Mucosa of stomach (tissue), 1 donor: Measurements from ENCODE around the gene NOP10.
"Not testable (repeated sequence)": the region's sequence is repeated elsewhere in the genome, so short reads cannot be mapped to it uniquely, and the experiment has no call there.

Experiments used
- H3K27me3 ChIP-seq: one replicate; pipeline ENCODE4 v1.7.0; 2013; ENCODE audit warnings: mild to moderate bottlenecking, low read length; ENCODE audit not compliant: control insufficient read depth, insufficient read depth
- H3K36me3 ChIP-seq: one replicate; pipeline ENCODE4 v1.7.0; 2013; ENCODE audit warnings: low read length; ENCODE audit not compliant: control insufficient read depth, insufficient read depth
- H3K4me1 ChIP-seq: one replicate; pipeline ENCODE4 v1.7.0; 2013; ENCODE audit warnings: mild to moderate bottlenecking, low read length; ENCODE audit not compliant: control insufficient read depth, insufficient read depth
- H3K4me3 ChIP-seq: one replicate; pipeline ENCODE4 v1.7.0; 2013; ENCODE audit warnings: low read length
- H3K9ac ChIP-seq: one replicate; pipeline ENCODE4 v1.7.0; 2013; ENCODE audit warnings: mild to moderate bottlenecking, low read length, moderate library complexity
- H3K9me3 ChIP-seq: one replicate; pipeline ENCODE4 v1.7.0; 2013; ENCODE audit warnings: mild to moderate bottlenecking, low read length, moderate library complexity; ENCODE audit not compliant: control insufficient read depth
- donor health status: Pancreatic carcinoma.

Gene NOP10

DNA sequence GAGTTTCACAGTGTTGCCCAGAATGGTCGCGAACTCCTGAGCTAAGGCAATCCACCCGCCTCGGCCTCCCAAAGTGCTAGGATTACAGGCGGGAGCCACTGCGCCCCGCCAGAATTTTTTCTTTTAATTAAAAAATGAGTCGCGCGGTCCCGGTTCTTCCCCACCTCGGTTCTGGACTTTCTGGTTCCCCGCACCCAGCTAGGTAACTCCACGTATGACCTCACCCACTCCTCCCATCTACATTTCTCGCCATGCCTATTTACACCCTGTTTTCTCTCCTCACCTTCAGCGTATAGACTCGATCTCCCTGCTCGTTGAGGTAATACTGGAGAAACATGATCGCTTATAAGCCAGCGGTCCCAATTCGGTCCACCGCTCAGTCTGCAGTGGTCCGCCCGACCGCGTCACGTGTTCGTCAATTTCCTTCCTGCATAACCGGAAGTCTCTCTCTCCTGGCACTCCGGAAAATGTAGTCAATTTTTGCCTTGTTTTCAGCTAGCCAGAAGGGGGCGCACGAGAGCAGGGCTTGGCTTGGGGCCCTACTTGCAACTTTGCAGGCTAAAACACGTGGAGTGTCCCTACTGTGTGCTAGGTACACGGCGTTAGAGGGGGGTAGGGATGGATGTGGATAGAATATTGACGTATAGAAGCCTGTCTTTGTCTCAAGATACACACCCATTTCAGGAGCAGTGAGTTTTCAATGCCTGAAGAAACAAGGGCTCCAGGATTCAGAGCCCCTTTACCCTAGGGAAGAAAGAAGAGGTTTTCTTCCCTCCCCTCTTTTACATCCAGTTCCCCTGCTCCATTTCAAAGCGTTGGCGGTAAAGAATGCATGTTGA lies at the start of gene NOP10, which contains the start of gene NUTM1:
NOP10 (minus strand) TSS at position 400 of the 839 bp plus-strand sequence; CDS start at position 337, 63 bp downstream.
NUTM1 (plus strand) TSS at position 579 of the 839 bp plus-strand sequence. CDS start 382 bp downstream, outside the sequence.
- Histone ChIP-seq H3K36me3 (no peaks in the 10 kb centered on the region), H3K4me1 (no peaks in the 10 kb centered on the region), H3K9ac (peak within 1 kb of the TSS; percentile 97), H3K27me3 (no peaks in the 10 kb centered on the region), H3K4me3 (peak within 1 kb of the TSS; percentile 98), H3K9me3 (no peaks in the 10 kb centered on the region)

DNA sequence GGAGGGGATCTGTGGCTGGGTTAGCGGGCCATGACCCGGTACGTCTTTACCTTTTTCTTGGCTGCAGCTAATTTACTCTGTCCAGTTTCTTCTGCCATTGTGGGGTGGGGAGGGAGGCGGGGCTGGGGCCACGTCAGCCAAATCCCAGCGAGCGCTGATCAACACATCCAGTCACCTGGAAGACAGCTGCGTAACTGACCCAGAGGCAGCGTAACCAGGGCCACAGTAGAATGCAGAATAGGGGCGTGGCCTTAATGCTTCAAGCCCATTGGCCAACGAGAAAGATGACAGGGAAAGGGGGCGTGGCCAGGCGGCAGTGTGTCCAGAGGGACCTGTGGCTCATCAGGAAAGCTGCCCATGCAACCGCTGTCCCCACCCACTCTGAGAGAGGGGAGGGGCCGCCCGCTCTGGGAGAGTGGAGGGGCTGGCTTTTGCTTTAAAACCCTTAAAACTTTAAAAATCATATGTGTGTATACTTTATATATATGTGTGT lies 46.7 kb upstream of the NOP10 start:
- H3K27me3 ChIP-seq, H3K9ac ChIP-seq: not testable (repeated sequence)

DNA sequence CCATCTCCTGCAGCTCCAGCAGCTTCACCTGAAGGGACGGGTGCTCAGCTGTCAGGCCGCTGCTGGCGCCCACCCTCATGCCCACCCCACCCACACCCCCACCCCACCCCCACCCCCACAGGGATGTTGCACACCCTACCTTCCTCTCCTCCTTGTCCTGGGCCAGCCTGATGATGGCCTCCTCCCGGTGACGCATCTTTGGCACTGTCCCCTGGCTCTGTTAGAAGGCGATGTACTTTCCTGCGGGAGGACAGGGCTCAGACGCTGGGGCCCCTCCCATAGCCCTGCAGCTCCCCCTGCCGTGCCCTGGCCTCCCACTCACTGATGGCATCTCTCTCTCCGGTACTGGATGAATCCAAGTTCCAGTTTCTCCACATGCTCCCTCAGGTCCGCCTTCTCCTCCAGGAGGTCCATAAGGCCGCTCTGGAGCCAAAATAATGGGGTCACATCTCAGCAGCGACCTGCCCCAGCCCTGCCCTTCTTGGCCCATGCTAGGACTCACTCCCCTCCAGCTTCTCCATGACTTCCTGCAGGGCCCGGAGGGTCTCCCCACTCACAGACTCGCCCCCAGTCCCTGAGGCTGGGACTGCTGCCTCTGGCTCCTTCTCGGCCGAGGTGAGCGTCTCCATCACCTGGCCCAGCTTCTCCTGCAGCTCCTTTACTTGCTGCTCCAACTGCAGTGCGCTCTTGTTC lies 39.0 kb upstream of the NOP10 start:
- not testable (repeated sequence) for H3K9me3 ChIP-seq, H3K36me3 ChIP-seq, H3K4me3 ChIP-seq, H3K27me3 ChIP-seq, H3K4me1 ChIP-seq, H3K9ac ChIP-seq

More for the DNA sequence above, 46.7 kb upstream of the NOP10 start:
- not testable (repeated sequence) for H3K4me3 ChIP-seq, H3K9me3 ChIP-seq, H3K36me3 ChIP-seq, H3K4me1 ChIP-seq

DNA sequence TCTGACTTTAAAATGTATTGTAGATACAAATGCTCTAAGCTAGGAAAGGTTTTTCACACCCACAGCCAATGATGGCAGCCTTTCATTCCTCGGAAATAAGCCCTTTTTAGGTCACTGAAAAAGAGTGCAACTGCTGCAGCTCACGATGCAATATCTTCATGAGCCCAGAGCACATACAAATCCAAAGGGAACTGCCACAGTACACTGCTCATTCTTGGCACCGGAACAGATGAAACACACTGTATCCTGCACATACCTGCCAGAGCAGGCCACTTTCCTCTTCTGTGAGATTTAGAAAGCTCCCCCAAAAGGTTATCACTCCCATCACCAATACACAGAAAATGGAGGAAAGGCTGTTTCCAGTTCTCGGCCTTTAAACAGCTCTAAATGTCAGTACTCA lies 37.6 kb upstream of the NOP10 start:
- not testable (repeated sequence) for H3K9me3 ChIP-seq, H3K4me1 ChIP-seq, H3K36me3 ChIP-seq, H3K27me3 ChIP-seq, H3K4me3 ChIP-seq, H3K9ac ChIP-seq

DNA sequence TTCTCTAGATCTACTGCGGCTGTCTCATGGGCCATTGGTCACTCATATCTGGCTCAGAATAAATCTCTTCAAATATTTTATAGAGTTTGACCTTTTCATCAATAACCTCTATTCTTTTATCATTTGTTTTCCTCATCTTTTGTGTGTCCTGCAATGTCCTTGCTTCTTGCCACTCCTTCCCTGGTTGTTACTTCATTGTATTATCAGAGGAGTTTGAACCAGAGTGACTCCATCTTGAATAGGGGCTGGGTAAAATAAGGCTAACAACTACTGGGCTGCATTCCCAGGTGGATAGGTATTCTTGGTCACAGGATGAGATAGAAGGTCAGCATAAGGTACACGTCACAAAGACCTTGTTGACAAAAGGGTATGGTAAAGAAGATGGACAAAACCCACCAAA lies 33.9 kb upstream of the NOP10 start:
- H3K36me3 ChIP-seq = no peaks in the 10 kb centered on the region
- H3K4me1 ChIP-seq = no peaks in the 10 kb centered on the region
- H3K9me3 ChIP-seq = no peaks in the 10 kb centered on the region
- no peaks in the 10 kb centered on the region for H3K27me3 ChIP-seq
- no peak overlapping the region for H3K4me3 ChIP-seq
- no peak overlapping the region for H3K9ac ChIP-seq

DNA sequence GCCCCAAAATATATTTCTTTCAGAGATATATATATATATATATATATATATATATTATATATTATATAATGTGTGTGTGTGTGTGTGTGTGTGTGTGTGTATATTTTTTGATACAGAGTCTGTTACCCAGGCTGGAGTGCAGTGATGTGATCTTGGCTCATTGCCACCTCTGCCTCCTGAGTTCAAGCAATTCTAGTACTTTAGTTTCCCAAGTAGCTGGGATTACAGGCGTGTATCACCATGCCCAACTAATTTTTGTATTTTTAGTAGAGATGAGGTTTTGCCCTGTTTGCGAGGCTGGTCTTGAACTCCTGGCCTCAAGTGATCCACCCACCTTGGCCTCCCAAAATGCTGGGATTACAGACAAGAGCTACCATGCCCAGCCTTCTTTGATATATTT lies 32.6 kb upstream of the NOP10 start:
- H3K9me3 ChIP-seq, H3K36me3 ChIP-seq, H3K27me3 ChIP-seq, H3K4me3 ChIP-seq, H3K9ac ChIP-seq, H3K4me1 ChIP-seq: not testable (repeated sequence)

DNA sequence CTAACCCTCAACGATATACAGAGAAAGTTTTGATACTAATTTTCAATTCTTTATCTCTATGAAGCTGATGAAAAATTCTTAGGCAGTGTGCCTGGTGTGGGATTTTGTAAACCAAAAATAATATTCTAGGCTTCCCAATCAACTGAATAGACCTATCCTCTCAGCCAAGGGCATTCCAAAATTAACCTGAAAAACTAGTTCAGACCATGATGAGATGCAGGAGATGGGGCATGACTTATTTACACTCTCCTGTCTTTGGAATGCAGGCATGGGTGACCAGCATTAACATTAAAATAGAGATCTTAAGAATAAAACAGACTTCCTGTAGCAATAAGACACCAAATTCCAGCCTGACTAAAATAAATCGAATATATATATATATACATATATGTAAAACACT lies 31.9 kb upstream of the NOP10 start:
- Histone ChIP-seq H3K4me3 (no peak overlapping the region), H3K9ac (no peak overlapping the region)

DNA sequence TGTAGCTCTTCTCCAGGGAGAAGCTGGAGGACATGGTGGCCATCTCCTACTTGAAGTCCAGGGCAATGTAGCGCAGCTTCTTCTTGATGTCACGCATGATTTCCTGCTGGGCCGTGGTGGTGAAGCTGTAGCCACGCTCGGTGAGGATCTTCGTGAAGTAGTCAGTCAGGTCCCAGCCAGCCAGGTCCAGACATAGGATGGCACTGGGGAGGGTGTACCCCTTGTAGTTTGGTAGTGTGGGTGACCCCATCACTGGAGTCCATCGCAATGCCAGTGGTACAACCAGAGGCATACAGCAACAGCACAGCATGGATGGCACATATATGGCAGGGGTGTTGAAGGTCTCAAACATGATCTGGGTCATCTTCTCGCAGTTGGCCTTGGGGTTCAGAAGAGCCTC lies 31.0 kb upstream of the NOP10 start:
- no peak overlapping the region for H3K4me3 ChIP-seq
- no peaks in the 10 kb centered on the region for H3K36me3 ChIP-seq
- no peaks in the 10 kb centered on the region for H3K9me3 ChIP-seq
- H3K9ac ChIP-seq = no peak overlapping the region
- no peaks in the 10 kb centered on the region for H3K27me3 ChIP-seq
- no peaks in the 10 kb centered on the region for H3K4me1 ChIP-seq

More for the DNA sequence above, 31.9 kb upstream of the NOP10 start:
- no peaks in the 10 kb centered on the region for H3K36me3 ChIP-seq
- no peaks in the 10 kb centered on the region for H3K4me1 ChIP-seq
- no peaks in the 10 kb centered on the region for H3K9me3 ChIP-seq
- H3K27me3 ChIP-seq = no peaks in the 10 kb centered on the region

- no peaks in the 10 kb centered on the region for H3K9me3 ChIP-seq
- H3K36me3 ChIP-seq = no peaks in the 10 kb centered on the region
- H3K9ac ChIP-seq = no peak overlapping the region
- H3K27me3 ChIP-seq = no peaks in the 10 kb centered on the region
- no peak overlapping the region for H3K4me3 ChIP-seq
- H3K4me1 ChIP-seq = peaks cover 13% of the 10 kb centered on the region
These were observed 27.7 kb upstream of the NOP10 start for GRCh38 chr15:34370643-34371042.

DNA sequence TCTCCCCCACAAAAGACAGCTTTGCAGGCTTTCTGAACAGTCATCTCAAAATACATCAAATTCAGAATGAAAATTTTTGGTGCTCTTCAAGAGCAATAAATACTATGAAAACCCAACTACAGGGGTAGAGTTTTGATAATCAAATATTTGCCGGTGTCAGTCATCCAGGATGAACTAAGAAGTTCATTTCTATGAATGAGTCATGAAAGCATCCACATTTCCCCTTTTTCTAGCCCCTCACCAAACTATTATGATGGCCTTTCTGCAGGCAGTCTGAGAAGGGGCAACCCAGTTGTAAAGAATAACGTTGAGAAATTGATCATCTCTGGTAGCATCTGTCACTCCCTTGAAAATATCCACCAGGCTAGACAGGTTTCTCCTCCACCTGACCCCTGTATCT lies 27.2 kb upstream of the NOP10 start:
- Histone ChIP-seq H3K4me1 (peaks cover 19% of the 10 kb centered on the region), H3K9ac (no peak overlapping the region), H3K36me3 (no peaks in the 10 kb centered on the region), H3K4me3 (no peak overlapping the region), H3K27me3 (no peaks in the 10 kb centered on the region), H3K9me3 (no peaks in the 10 kb centered on the region)

- Histone ChIP-seq H3K4me3 (peak within 1 kb of the TSS; percentile 91), H3K36me3 (peaks cover 10% of the 10 kb centered on the region), H3K9ac (peak within 1 kb of the TSS; percentile 92), H3K27me3 (no peaks in the 10 kb centered on the region), H3K4me1 (peaks cover 43% of the 10 kb centered on the region), H3K9me3 (no peaks in the 10 kb centered on the region)
These were observed 24.5 kb upstream of the NOP10 start, which contains the start of gene LPCAT4 for GRCh38 chr15:34367101-34368081. LPCAT4 (minus strand) TSS chr15:34367196; CDS start chr15:34367100, 96 bp downstream.
